Activated CD8-positive, alpha-beta T cell treated with anti-CD3 and anti-CD28 coated beads for 36 hours (primary cell): ENCODE measurements around the gene HMGN4. TPM values are rescaled to one million over a fixed set of nuclear protein-coding genes. Genes with fewer than 3 reads are reported as not detected.

Experiments
- ATAC-seq: fragments of 200-7000 bp; cut with Tn5 transposase; one replicate; pipeline ENCODE4 v1.10.0; 2021; ENCODE audit warnings: mild to moderate bottlenecking, moderate library complexity
- CTCF ChIA-PET: fragments of 350-600 bp; sonication (Branson Sonifier 250); formaldehyde crosslinking; loops from one replicate; lab custom pipeline; 2021; ENCODE audit warnings: antibody characterized with exemption; lab: Charles Lee
- POLR2A ChIA-PET: fragments of 350-600 bp; sonication (Branson Sonifier 250); formaldehyde crosslinking; loops from one replicate; lab custom pipeline; 2021; ENCODE audit warnings: antibody characterized with exemption; lab: Charles Lee
- DNase-seq: peaks from one replicate; pipeline ENCODE4 v3.0.0-alpha.2; 2020
- H3K27ac Mint-ChIP-seq: one replicate; pipeline ENCODE4 v1.8.0; 2021; ENCODE audit warnings: mild to moderate bottlenecking, mixed read lengths
- H3K27me3 Mint-ChIP-seq: one replicate; pipeline ENCODE4 v1.8.0; 2021; ENCODE audit warnings: mixed read lengths
- H3K36me3 Mint-ChIP-seq: one replicate; pipeline ENCODE4 v1.8.0; 2021; ENCODE audit warnings: low read depth, mixed read lengths
- H3K4me1 Mint-ChIP-seq: one replicate; pipeline ENCODE4 v1.8.0; 2021; ENCODE audit warnings: low read depth, mixed read lengths
- H3K4me3 Mint-ChIP-seq: one replicate; pipeline ENCODE4 v1.8.0; 2021; ENCODE audit warnings: mild to moderate bottlenecking, moderate library complexity, mixed read lengths
- H3K9me3 Mint-ChIP-seq: one replicate; pipeline ENCODE4 v1.8.0; 2021; ENCODE audit warnings: mixed read lengths
- intact Hi-C: fragments of 100-400 bp; cut with micrococcal nuclease; formaldehyde crosslinking; loops from one replicate; pipeline ENCODE4 v1.10.0; 2022
- total RNA-seq, 2 experiments: library from RNA; stranded (reverse); gene quantifications; one replicate each; pipeline ENCODE4 v1.2.3, GENCODE V29; 2021
- TF ChIP-seq, protein P1 (sequence below): fragments of 200-600 bp; IDR thresholded peaks from one replicate; pipeline ENCODE4 v1.8.0; 2022; ENCODE audit warnings: antibody characterized with exemption, mild to moderate bottlenecking

Gene HMGN4
- total RNA-seq, 2 experiments from 2014 or later = 80.2 to 83.3 TPM

DNA sequence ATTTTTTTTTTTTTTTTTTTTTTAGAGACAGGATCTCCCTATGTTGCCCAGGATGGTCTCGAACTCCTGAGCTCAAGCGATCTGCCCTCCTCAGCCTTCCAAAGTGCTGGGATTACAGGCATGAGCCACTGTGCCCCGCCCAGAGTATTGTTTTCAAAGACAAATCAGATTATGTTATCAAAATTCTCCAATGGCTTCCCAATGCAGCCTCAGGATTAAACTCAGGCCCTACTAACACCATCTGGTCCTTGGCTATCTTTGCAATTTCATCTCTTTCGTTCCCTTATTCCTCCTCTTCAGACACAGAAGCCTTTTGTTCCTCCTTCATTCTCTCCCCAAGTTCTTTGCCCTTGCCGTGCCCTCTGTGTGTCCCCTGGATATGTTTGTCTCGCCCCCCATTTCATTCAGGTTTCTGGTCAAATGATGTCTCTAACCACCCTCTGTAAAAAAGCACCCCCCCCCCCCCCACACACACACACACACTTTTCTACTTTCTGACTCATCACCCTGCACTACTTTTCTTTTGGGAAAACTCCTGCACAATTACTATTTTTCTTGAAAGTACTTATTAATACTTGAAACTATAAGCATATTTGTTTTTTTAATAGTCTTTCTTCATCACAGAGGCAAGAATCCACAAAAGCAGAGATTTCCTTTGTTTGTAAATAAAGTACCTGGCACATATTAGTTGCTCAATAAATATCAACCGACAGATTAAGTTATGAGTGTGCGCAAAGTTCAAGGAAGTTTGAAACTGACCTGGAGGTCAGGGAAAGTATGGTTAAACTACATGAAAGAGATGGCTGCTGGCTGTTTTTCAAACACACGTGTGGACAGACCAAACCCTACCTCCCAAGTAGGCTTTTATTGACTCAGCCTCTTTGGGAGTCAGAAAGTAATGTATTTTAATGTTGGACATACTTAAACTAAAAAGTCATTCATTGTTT, 21.4 kb upstream of the HMGN4 start:
- H3K36me3 Mint-ChIP-seq = peaks cover 1% of the 10 kb centered on the region
- POLR2A ChIA-PET = no interaction called here
- no peak overlapping the region for H3K4me3 Mint-ChIP-seq
- intact Hi-C loops = no loop called here
- TF ChIP-seq, protein P1, sequence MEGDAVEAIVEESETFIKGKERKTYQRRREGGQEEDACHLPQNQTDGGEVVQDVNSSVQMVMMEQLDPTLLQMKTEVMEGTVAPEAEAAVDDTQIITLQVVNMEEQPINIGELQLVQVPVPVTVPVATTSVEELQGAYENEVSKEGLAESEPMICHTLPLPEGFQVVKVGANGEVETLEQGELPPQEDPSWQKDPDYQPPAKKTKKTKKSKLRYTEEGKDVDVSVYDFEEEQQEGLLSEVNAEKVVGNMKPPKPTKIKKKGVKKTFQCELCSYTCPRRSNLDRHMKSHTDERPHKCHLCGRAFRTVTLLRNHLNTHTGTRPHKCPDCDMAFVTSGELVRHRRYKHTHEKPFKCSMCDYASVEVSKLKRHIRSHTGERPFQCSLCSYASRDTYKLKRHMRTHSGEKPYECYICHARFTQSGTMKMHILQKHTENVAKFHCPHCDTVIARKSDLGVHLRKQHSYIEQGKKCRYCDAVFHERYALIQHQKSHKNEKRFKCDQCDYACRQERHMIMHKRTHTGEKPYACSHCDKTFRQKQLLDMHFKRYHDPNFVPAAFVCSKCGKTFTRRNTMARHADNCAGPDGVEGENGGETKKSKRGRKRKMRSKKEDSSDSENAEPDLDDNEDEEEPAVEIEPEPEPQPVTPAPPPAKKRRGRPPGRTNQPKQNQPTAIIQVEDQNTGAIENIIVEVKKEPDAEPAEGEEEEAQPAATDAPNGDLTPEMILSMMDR = no peak
- ATAC-seq (no peak), DNase-seq (no peak)
- H3K27me3 Mint-ChIP-seq = peaks cover 2% of the 10 kb centered on the region
- H3K4me1 Mint-ChIP-seq = peaks cover 10% of the 10 kb centered on the region
- H3K27ac Mint-ChIP-seq = no peak overlapping the region
- CTCF ChIA-PET = no interaction called here
- no peaks in the 10 kb centered on the region for H3K9me3 Mint-ChIP-seq

DNA sequence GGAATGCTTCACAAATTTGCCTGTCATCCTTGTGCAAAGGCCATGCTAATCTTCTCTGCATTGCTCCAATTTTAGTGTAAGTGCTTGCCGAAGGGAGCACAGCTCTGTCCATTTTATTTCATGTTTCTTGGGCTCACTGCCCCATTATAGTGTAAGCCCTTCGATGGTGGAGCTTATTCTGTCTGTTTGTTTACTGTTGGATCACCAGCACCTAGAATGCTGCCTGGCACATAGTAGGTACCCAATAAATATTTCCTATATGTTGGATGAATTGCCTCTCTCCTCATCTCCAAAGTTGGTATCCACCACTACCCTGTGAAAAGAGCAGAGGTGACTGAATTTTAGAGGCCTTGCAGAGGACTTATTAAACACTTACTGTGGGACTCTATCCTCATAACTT, 18.8 kb upstream of the HMGN4 start:
- Mint-ChIP-seq H3K9me3 (no peaks in the 10 kb centered on the region), H3K36me3 (peaks cover 2% of the 10 kb centered on the region), H3K4me1 (peaks cover 26% of the 10 kb centered on the region), H3K4me3 (no peak overlapping the region), H3K27me3 (peaks cover 2% of the 10 kb centered on the region), H3K27ac (no peak overlapping the region)
- TF ChIP-seq, protein P1 = no peak
- DNase-seq (no peak), ATAC-seq (no peak)
- CTCF ChIA-PET = no interaction called here
- POLR2A ChIA-PET = interaction anchor here (0.7 to 4.9 kb wide), 3 partner anchors 18 to 269 kb away, joined by 3 to 27 read pairs (median 4); partner anchors contain the start of gene HMGN4
- intact Hi-C loops = no loop called here

DNA sequence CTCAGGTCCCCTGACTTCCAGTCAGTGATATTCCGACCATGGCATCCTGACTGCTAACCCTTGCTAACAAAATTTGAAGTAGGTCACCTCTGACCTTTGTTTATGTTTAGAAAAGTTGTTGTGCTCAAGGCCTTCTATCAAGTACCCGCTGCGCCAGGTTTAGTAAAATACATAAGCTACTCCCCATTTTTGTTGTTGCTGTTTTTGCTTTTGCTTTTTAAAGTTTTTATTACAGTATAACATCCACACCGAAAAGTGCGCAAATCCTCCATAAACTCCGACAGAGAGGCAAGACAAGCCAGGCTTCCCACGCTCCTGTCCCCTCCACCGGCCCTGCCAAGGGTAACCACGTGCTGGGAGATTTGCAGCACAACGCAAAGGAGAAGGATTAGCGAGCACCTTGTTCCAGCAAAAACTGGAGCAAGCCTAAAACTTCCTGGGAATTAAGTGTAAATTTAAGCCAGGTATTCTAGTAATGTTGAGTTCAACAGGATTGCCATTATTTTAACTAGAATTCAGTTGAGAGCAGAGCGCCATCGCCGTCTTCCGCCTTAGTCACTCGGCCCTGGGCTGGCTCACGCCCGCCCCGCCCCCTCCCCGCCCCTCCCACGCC, 17.8 kb upstream of the HMGN4 start:
- CTCF ChIA-PET = no interaction called here
- H3K36me3 Mint-ChIP-seq = peaks cover 2% of the 10 kb centered on the region

DNA sequence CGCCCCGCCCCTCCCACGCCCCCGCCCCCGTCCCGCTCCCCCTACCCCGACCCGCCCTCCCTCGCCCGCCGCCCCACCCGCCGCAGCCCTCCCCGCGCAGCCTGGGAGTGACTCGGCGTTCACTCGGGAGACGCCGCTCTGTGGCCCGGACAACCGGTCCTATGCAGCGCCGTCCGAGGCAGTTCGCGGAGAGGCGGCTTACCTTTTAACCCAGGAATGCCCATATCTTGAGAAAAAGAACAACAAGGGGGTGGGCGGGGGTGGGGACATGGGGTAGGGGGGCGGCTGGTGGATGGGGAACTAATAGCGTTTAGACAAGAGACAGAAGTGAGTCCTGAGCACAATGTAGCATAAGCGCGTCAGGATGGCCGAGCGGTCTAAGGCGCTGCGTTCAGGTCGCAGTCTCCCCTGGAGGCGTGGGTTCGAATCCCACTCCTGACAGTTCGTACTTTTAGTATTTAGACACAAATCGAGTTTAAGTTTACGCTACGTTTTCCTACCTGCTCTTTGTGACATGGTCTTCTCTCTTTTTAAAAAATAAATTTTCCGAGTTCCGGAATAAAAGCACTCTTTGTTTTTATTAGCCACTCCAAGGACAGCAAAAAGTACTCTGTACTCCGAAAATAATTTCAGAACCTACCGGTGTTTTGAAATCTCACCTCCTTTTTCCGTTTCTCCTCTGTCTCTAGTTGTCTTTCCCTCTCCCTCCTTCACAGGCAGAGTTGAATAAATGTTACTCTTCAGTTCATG, 17.1 kb upstream of the HMGN4 start:
- peaks cover 2% of the 10 kb centered on the region for H3K27me3 Mint-ChIP-seq
- ChIA-PET POLR2A (interaction anchor here (1.2 to 4.9 kb wide), 4 partner anchors 12 to 271 kb away, joined by 4 to 27 read pairs (median 4); partner anchors contain the start of gene HMGN4), CTCF (no interaction called here)
- no peaks in the 10 kb centered on the region for H3K9me3 Mint-ChIP-seq
- intact Hi-C loops = no loop called here
- peaks cover 2% of the 10 kb centered on the region for H3K36me3 Mint-ChIP-seq
- H3K27ac Mint-ChIP-seq = peak overlapping the region; percentile 86
- ATAC-seq = peak; percentile 74
- H3K4me1 Mint-ChIP-seq = peaks cover 26% of the 10 kb centered on the region
- peak overlapping the region; percentile 79 for H3K4me3 Mint-ChIP-seq
- peak; percentile 90 for DNase-seq
- TF ChIP-seq, protein P1 = no peak

More for the DNA sequence above, 17.8 kb upstream of the HMGN4 start:
- ATAC-seq = peak; percentile 11
- TF ChIP-seq, protein P1 = no peak
- Mint-ChIP-seq H3K27ac (peak overlapping the region; percentile 93), H3K9me3 (no peaks in the 10 kb centered on the region), H3K4me3 (peak overlapping the region; percentile 79), H3K27me3 (peaks cover 2% of the 10 kb centered on the region), H3K4me1 (peaks cover 26% of the 10 kb centered on the region)
- POLR2A ChIA-PET = interaction anchor here (1.2 to 4.9 kb wide), 3 partner anchors 13 to 270 kb away, joined by 4 to 27 read pairs (median 5); partner anchors contain the start of gene HMGN4
- DNase-seq = no peak
- intact Hi-C loops = no loop called here
